Activated naive CD8-positive, alpha-beta T cell treated with anti-CD3 and anti-CD28 coated beads for 36 hours (primary cell): ENCODE data around the gene SYNE4. TPM values are rescaled to one million over a fixed set of nuclear protein-coding genes. Genes with fewer than 3 reads are reported as not detected.

ENCODE experiments used
- DNase-seq: peaks from one replicate; pipeline ENCODE4 v3.0.0; 2021
- H3K27ac Mint-ChIP-seq: one replicate; pipeline ENCODE4 v1.8.0; 2022; ENCODE audit warnings: mild to moderate bottlenecking, moderate library complexity, mixed read lengths
- H3K27me3 Mint-ChIP-seq: one replicate; pipeline ENCODE4 v1.8.0; 2022; ENCODE audit warnings: mild to moderate bottlenecking, mixed read lengths
- H3K36me3 Mint-ChIP-seq: one replicate; pipeline ENCODE4 v1.8.0; 2021; ENCODE audit warnings: mild to moderate bottlenecking, mixed read lengths
- H3K4me1 Mint-ChIP-seq: one replicate; pipeline ENCODE4 v1.8.0; 2021; ENCODE audit warnings: mixed read lengths
- H3K4me3 Mint-ChIP-seq: one replicate; pipeline ENCODE4 v1.8.0; 2022; ENCODE audit warnings: mild to moderate bottlenecking, moderate library complexity, mixed read lengths
- H3K9me3 Mint-ChIP-seq: one replicate; pipeline ENCODE4 v1.8.0; 2022; ENCODE audit warnings: mixed read lengths
- total RNA-seq, 2 experiments: library from RNA; stranded (reverse); gene quantifications; one replicate each; pipeline ENCODE4 v1.2.3, GENCODE V29; 2021

The SYNE4 gene
- total RNA-seq, 2 experiments from 2014 or later, result 0.99 to 1.8 TPM

DNA sequence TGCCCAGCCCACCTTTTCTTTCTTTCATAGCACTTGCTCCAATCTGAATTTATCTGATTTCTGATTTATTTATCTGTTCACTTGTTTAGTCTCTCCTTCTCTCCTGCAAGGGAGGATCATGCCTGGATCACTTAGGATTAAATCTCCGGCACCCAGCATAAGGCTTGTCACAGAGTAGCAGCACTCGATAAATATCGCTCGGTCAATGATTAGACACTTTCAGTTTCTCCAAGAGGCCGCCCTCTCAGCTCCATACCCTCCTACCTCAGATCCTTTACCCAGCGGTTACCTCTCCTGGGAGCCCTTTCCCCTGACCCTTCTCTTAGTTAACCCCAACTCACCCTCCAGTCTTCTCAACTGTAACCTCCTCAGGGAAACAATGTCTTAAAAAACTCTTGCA, 22.7 kb upstream of the SYNE4 start:
- Mint-ChIP-seq H3K27ac (no peak overlapping the region), H3K36me3 (peaks cover 19% of the 10 kb centered on the region), H3K4me1 (peaks cover 2% of the 10 kb centered on the region), H3K9me3 (no peaks in the 10 kb centered on the region), H3K27me3 (no peaks in the 10 kb centered on the region), H3K4me3 (no peak overlapping the region)
- DNase-seq, result no peak

DNA sequence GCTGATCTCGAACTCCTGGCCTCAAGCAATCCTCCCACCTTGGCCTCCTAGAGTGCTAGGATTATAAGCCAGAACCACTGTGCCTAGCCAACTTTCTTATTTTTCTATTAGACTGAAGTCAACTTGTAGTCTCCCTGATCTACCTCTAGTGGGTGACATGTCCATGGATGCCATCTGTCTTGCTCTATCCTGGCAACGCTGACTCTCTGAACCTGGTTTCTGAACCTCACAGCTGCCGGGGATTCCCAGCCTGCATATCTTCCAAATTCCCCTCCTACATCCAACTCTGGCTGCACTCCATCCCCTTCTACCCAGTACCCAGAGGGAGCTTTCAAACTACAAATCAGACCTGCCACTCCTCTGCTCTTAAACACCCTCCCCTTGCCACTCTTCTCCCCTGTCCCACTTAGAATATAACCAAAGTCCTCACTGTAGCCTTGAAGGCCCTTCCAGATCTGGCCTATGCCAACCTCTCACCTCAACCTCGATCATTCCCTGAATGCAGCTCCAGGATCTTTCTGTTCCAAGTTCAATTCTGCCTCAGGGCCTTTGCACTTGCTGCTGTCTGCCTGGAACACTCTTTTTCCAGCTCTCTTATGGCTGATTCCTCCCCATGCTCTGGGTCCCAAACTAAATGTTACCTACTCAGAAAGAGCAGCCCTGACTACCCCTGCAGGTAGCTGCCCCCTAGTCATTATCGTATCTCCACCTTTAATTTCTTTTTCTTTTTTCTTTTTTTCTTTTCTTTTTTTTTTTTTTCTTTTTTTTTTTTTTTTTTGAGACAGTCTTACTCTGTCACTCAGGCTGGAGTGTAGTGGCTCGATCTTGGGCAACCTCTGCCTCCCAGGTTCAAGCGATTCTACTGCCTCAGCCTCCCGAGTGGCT, 21.9 kb upstream of the SYNE4 start:
- H3K27ac Mint-ChIP-seq, result no peak overlapping the region
- no peaks in the 10 kb centered on the region for H3K27me3 Mint-ChIP-seq
- peaks cover 2% of the 10 kb centered on the region for H3K4me1 Mint-ChIP-seq
- DNase-seq, result no peak
- H3K4me3 Mint-ChIP-seq, result no peak overlapping the region
- peaks cover 21% of the 10 kb centered on the region for H3K36me3 Mint-ChIP-seq
- no peaks in the 10 kb centered on the region for H3K9me3 Mint-ChIP-seq

DNA sequence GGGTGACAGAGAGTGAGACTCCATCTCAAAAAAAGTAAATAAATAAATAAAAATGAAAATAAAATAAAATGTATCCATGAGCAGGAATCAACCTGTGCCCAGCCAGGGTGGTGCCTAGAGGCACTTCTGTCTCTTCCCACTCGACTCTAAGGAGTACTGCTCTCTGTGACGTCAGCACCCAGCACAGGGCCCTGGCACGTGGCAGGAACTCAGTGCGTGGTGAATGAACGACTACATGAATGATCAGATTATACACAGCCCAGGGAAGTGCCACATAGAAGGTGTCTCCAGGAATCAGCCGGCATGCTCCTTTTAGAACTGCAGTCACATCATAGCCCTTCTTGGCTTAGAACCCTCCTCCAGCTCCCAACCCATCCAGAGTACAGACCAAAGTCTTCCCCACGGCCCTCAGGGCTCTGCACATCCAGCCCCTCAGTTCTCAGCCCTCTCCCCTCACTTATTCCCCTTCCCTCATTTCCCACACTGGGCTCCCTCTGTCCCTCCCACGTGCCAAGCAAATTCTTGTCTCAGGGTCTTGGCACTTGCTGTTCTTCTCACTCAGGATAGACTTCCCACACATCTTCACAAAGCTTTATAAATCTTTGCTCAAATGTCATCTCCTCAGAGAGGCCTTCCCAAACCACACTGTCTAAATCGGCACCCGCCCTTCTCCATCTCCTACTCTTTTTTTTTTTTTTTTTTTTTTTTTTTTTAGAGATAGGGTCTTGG, 19.9 kb upstream of the SYNE4 start:
- Mint-ChIP-seq H3K4me1 (peaks cover 2% of the 10 kb centered on the region), H3K4me3 (no peak overlapping the region), H3K27me3 (no peaks in the 10 kb centered on the region), H3K9me3 (no peaks in the 10 kb centered on the region), H3K36me3 (peaks cover 9% of the 10 kb centered on the region), H3K27ac (no peak overlapping the region)
- DNase-seq, result no peak

DNA sequence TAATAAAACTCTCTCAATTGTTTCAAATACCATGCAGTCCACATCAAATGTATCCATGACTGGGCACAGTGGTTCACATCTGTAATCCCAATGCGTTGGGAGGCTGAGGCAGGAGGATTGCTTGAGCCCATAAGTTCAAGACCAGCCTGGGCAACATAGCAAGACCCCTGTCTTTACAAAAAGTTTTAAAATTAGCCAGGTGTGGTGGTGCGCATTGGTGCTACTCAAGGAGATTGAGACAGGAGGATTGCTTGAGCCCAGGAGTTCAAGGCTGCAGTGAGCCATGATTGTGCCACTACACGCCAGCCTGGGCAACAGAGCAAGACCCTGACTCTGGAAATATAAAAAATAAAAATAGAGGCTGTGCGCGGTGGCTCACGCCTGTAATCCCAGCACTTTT, 19.1 kb upstream of the SYNE4 start:
- H3K27ac Mint-ChIP-seq, result no peak overlapping the region
- peaks cover 2% of the 10 kb centered on the region for H3K4me1 Mint-ChIP-seq
- peaks cover 12% of the 10 kb centered on the region for H3K36me3 Mint-ChIP-seq

DNA sequence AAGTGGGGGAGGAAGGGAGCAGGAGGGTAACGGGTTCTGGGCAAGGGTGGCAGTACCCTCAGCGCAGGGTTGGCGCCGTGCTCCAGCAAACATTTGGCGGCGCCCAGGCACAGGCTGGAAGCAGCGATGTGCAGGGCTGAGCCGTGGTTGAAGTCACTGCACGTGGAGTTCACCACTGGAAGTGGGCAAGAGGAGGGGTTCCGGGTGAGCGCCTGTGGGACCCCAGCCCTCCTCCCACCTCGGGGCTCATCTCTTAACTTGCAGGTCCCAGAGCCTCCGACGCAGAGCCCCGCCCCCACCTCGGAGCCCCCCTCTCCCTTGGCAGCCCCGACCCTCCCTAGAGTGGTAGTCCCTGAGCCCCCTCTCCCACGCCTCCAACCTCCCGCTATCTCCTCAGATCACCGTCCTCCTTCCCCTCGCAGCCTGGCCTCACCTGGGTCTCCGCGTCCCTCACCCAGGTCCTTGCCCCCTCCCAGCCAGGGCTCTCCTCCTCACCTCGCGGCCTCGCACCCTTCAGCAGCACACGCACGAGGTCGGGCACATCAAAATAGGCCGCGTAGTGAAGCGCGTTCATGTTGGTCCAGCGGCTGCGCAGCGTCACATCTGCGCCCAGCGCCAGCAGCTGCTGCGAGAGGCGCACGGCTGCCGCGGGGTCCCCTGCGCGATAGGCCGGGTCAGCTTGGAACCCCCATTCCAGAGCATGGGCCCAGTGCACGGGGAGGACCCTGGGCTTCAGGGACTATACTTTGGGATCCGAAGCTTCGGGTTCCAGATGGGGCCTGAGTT, 17.7 kb upstream of the SYNE4 start:
- Mint-ChIP-seq H3K9me3 (no peaks in the 10 kb centered on the region), H3K27me3 (no peaks in the 10 kb centered on the region), H3K4me1 (no peaks in the 10 kb centered on the region), H3K36me3 (peaks cover 12% of the 10 kb centered on the region), H3K27ac (no peak overlapping the region), H3K4me3 (no peak overlapping the region)
- no peak for DNase-seq

More for the DNA sequence above, 19.1 kb upstream of the SYNE4 start:
- Mint-ChIP-seq H3K9me3 (no peaks in the 10 kb centered on the region), H3K4me3 (no peak overlapping the region), H3K27me3 (no peaks in the 10 kb centered on the region)
- no peak for DNase-seq

DNA sequence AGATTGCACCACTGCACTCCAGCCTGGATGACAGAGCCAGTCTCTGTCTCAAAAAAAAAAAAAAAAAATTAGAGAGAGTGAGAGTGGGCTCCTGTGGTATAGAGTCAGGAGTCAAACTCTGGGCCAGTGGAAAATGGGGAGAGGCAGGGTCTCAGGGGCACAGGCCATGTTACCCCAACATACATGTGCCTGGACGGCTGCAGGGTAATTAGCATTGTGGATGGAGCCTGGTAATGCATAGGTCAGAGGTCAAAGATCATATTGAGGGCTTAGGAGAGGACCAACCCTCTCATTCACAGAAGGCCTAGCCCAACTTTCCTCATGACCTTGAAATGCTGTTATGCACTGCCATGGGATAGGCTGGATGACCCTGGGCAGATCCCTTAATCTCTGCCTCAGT, 16.9 kb upstream of the SYNE4 start:
- H3K36me3 Mint-ChIP-seq, result peaks cover 11% of the 10 kb centered on the region
- no peak overlapping the region for H3K27ac Mint-ChIP-seq
- no peaks in the 10 kb centered on the region for H3K4me1 Mint-ChIP-seq
- no peak overlapping the region for H3K4me3 Mint-ChIP-seq
- DNase-seq, result no peak
- no peaks in the 10 kb centered on the region for H3K27me3 Mint-ChIP-seq
- H3K9me3 Mint-ChIP-seq, result no peaks in the 10 kb centered on the region

DNA sequence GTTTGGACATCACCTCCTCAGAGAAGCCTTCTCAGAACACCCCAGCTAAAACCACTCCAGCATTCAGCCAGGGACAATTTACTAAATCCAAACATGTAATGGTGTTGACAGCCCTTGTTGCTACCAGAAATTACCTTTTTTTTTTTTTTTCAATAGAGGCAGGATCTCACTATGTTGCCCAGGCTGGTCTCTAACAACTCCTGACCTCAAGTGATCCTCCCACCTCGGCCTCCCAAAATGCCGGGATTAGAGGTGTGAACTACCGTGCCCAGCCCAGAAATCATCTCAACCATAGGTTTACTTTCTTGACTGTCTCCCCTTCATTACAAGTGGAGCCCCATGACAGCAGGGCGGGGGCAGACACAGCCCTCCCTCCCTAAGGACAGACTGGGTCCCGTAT, 14.8 kb upstream of the SYNE4 start:
- no peak overlapping the region for H3K4me3 Mint-ChIP-seq
- H3K36me3 Mint-ChIP-seq, result peaks cover 6% of the 10 kb centered on the region
- no peak for DNase-seq
- no peaks in the 10 kb centered on the region for H3K9me3 Mint-ChIP-seq
- no peaks in the 10 kb centered on the region for H3K27me3 Mint-ChIP-seq
- no peak overlapping the region for H3K27ac Mint-ChIP-seq
- no peaks in the 10 kb centered on the region for H3K4me1 Mint-ChIP-seq

DNA sequence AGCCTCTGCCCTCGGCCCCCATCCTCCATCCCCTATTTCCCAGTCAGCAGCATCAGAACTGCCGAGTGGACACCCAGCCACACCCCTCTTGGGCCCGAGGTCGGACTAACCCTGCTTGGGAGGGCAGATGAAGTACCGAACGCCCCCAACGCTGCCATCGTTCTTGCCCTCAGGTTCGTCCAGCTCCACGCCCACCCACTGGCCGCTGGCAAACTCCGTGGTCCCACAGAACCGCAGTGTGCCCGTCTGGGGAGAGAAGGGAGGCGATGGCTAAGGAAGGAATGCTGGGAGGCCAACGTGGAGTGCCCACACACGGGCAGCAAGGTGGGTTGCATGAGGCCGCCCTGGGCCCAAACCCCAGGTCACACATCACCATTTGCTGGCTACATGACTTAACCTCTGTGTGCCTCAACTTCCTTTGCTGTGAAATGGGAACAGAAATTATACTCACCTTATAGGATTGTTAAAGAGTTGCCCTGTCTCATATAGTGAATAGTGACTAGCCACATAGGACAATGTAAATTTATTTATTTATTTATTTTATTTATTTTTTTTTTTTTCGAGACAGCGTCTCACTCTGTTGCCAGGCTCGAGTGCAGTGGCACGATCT, 10.6 kb upstream of the SYNE4 start:
- H3K27ac Mint-ChIP-seq, result no peak overlapping the region
- DNase-seq, result no peak
- peaks cover 9% of the 10 kb centered on the region for H3K36me3 Mint-ChIP-seq
- no peaks in the 10 kb centered on the region for H3K27me3 Mint-ChIP-seq
- no peak overlapping the region for H3K4me3 Mint-ChIP-seq
- no peaks in the 10 kb centered on the region for H3K9me3 Mint-ChIP-seq
- H3K4me1 Mint-ChIP-seq, result peaks cover 15% of the 10 kb centered on the region

DNA sequence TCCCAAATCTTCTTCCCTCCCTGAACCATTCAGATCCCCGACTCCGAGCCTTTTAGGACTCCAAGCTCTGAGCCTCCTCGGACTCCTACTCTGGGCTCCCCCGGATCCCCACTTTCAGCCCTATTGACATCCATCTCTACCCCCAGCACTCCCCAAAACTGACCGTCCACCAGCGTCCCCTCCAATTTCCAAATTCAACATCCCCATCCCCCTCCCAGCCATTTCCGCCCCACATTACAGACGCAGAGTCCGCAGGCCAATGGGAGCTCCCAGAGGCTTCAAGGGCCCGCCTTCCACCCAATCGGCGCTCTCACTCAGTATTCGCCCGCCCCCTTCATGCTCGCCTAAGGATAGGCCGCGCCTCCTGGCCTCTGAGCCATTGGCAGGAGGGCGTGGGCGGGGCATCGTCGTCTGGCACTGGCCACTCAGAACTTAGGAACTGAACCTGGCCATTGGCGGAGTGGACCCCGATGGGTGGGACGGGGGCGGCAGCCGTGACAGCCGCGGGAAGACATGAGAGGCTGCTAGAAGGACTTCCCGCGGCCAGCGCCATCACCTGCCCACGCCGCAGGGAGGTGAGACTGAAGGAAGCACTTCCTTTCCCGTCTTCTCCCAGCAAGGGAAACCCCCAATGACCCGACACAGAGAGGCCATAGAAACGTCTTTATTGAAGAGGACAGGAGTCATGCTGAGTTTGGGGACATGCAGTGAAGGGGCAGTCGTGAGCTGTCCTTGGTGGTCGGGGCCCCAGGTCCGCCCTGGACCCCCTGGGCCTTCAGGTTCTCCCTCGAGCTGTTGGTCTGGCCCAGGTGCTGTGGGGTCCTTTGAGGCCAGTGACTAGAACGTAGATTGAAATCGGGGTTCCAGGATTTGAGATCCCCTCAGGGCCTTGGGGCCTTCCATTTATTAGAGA, 5.7 kb upstream of the SYNE4 start, which contains the start of gene ALKBH6:
Gene ALKBH6, minus strand, starts transcription at position 202 of the 913 bp plus-strand sequence. CDS start 816 bp downstream, outside the sequence.
- peak; percentile 100 for DNase-seq
- H3K9me3 Mint-ChIP-seq, result no peaks in the 10 kb centered on the region

DNA sequence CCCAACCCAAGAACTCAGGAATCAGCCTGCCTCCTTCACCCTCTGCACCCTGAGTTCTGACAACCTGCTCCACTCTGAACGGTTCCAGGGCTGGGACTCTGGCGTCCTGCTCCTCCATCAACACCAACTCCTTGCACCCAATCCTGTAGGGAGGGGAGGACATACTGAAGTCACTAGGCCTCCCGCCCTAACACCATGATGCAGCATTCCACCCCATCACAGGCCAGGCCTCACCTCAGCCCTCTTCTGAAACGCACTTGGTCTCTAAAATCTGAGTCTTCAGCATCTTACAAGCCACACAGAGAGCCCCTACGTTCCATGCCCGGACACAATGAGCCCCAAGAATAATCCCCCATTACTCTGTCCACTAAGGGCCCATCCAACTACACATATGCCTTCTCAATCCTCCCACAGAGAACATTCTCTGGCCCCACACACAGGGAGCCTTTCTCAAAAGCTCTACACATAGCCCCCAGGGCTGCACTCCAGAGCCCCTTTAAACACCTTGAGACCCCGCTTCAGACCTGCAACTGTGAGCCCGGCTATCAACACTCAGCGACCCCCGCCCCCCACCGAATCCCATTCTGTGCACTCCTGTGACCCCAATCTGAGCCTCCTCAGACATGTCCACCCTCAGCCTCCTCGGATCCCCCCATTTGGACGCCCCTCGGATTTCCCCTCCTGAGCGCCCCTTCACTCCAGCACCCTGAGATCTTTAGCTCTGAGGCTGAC, 4.8 kb upstream of the SYNE4 start:
- no peak for DNase-seq
- H3K36me3 Mint-ChIP-seq, result peaks cover 14% of the 10 kb centered on the region
- H3K9me3 Mint-ChIP-seq, result no peaks in the 10 kb centered on the region
- peaks cover 33% of the 10 kb centered on the region for H3K4me1 Mint-ChIP-seq
- H3K27me3 Mint-ChIP-seq, result no peaks in the 10 kb centered on the region
- H3K27ac Mint-ChIP-seq, result peak overlapping the region; percentile 95
- peak overlapping the region; percentile 97 for H3K4me3 Mint-ChIP-seq

More for the DNA sequence above, 5.7 kb upstream of the SYNE4 start, which contains the start of gene ALKBH6:
- H3K36me3 Mint-ChIP-seq, result peaks cover 15% of the 10 kb centered on the region
- peaks cover 30% of the 10 kb centered on the region for H3K4me1 Mint-ChIP-seq
- H3K4me3 Mint-ChIP-seq, result peak within 1 kb of the TSS; percentile 97
- H3K27ac Mint-ChIP-seq, result peak within 1 kb of the TSS; percentile 95
- no peaks in the 10 kb centered on the region for H3K27me3 Mint-ChIP-seq

DNA sequence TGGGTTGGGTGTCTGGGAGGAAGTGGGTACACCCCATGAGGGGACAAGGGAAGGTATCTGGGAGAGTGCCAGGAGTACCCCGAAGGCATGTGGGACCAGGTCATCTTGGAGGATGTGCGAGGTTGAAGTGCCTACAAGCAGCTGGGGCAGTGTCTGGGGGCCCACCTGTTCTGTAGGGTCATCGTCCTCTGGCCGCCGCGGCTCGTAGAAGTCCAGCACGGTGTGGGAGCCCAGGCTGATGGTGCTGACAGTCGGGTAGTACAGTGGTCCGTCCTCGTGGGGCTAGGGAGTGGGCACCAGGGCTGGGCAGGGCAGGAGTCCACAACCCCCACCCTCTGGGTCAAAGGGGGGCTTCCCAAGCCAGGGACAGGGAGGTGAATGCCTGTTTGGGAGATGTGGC, 1.8 kb upstream of the SYNE4 start:
- Mint-ChIP-seq H3K36me3 (peaks cover 11% of the 10 kb centered on the region), H3K27ac (no peak overlapping the region), H3K4me3 (no peak overlapping the region), H3K27me3 (no peaks in the 10 kb centered on the region), H3K4me1 (peaks cover 28% of the 10 kb centered on the region), H3K9me3 (no peaks in the 10 kb centered on the region)
- DNase-seq, result no peak

DNA sequence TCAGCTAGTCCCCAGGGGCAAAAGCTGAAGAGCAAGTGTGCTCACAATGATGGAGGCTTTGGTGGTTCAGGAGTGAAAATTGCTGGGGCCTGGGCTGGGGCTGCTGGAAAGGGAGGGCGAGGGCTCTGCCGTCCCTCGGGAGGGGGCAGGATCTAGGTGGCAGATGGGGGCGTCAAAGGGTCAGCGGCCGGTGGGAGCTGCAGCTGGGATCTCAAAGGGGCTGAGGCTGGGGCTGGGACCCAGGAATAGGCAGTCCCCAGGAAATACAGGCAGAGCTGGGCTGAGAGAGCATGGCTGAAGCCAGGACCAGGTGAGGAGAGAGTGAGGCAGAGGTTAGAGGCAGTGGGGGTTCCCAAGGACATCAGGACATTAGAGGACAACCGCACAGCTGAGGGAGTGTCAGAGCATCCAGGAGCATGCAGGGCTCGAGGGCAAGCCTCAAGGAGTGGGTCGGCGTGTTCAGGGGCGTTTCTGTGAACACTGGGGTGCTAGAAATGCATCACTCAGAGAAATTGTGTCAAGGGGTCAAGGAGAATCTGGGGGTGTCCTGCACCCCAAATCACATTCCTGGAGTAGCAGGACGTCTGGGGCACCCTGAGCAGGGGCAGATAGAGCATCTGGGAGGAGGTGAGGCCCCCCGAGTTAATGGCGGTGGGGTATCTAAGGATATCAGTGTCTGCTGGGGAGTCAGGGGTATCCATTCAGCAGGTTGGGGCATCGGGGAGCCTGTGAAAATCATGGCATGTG, 1.2 kb upstream of the SYNE4 start:
- Mint-ChIP-seq H3K27me3 (no peaks in the 10 kb centered on the region), H3K4me1 (peaks cover 22% of the 10 kb centered on the region), H3K36me3 (peaks cover 11% of the 10 kb centered on the region), H3K9me3 (no peaks in the 10 kb centered on the region), H3K27ac (no peak overlapping the region), H3K4me3 (peak overlapping the region; percentile 61)
- DNase-seq, result no peak

DNA sequence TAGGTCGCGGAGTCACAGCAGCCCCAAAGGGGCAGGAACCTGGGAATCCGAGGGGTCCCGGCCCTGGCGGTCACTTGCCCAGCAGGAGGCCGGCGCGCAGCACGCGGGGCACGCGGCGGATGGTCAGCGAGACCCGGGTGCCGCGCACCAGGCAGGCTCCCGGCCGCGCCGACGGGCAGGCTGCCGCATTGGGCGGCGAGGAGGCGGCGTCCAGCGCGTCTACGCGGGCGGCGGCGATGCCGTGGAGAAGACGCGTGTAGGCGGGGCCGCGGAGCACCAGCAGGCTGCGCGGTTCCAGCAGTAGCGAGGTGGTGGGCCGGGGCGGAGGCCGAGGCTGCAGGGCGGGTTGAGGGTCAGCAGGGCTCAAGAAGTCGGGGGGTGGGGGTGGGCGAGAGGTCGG, 607 bp upstream of the SYNE4 start:
- Mint-ChIP-seq H3K4me3 (peak overlapping the region; percentile 61), H3K27ac (no peak overlapping the region), H3K9me3 (no peaks in the 10 kb centered on the region), H3K27me3 (no peaks in the 10 kb centered on the region), H3K36me3 (peaks cover 11% of the 10 kb centered on the region), H3K4me1 (peaks cover 18% of the 10 kb centered on the region)
- peak; percentile 70 for DNase-seq
